Activated T-helper 2 cell treated with anti-CD3 and anti-CD28 coated beads, Interferon-gamma antibody, Interleukin-2, Interleukin-4, amounts not matched to agents 10 μg/mL and 5 μg/mL and 100 μg/mL, durations not matched to agents 14 hours and 24 hours and 36 hours (primary cell): Measurements from ENCODE around the gene MAGI2. TPM values are rescaled to one million over a fixed set of nuclear protein-coding genes. Genes with fewer than 3 reads are reported as not detected.

Experiments used
- DNase-seq: peaks from one replicate; pipeline ENCODE4 v3.0.0; 2021; ENCODE audit warnings: low spot score
- H3K27ac Mint-ChIP-seq: one replicate; pipeline ENCODE4 v1.8.0; 2021; ENCODE audit warnings: mixed read lengths
- H3K27me3 Mint-ChIP-seq: one replicate; pipeline ENCODE4 v1.8.0; 2021; ENCODE audit warnings: low read depth, mixed read lengths
- H3K36me3 Mint-ChIP-seq: one replicate; pipeline ENCODE4 v1.8.0; 2021; ENCODE audit warnings: low read depth, mixed read lengths
- H3K4me1 Mint-ChIP-seq: one replicate; pipeline ENCODE4 v1.8.0; 2021; ENCODE audit warnings: low read depth, mixed read lengths
- H3K4me3 Mint-ChIP-seq: one replicate; pipeline ENCODE4 v1.8.0; 2021; ENCODE audit warnings: low read depth, mild to moderate bottlenecking, moderate library complexity, mixed read lengths
- H3K9me3 Mint-ChIP-seq: one replicate; pipeline ENCODE4 v1.8.0; 2021; ENCODE audit warnings: mixed read lengths
- intact Hi-C: fragments of 100-400 bp; cut with micrococcal nuclease; formaldehyde crosslinking; loops from one replicate; pipeline ENCODE4 v1.15.1; 2023
- total RNA-seq: library from RNA; stranded (reverse); gene quantifications from 2 replicates; pipeline ENCODE4 v1.2.3, GENCODE V29; 2022

The MAGI2 gene
- total RNA-seq, 1 donor from 2014 or later: 0.21 TPM

DNA sequence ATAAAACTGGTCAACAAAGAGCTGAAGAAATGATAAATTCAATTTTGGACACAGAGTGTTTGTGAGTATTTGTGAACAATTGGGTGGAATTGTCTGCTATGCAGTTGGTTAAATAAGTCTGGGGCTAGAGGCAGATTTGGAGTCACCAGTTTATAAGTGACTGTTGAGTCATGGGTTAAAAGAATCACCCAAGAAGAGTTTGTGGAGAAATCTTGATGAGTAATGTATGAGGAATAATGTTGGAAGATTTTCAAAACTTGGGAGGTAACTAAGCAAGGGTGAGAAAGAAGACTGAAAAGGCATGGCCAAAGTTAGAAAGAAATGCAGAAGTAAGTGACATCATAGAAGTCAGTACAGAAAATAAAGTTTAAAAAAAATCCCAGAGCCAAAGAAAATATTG is 750.7 kb downstream of the MAGI2 start:
- H3K36me3 Mint-ChIP-seq: no peaks in the 10 kb centered on the region
- H3K4me3 Mint-ChIP-seq: no peak overlapping the region
- no peak for DNase-seq
- intact Hi-C loops: no loop called here
- H3K27ac Mint-ChIP-seq: no peak overlapping the region
- H3K4me1 Mint-ChIP-seq: no peaks in the 10 kb centered on the region
- H3K9me3 Mint-ChIP-seq: no peaks in the 10 kb centered on the region
- H3K27me3 Mint-ChIP-seq: no peaks in the 10 kb centered on the region

DNA sequence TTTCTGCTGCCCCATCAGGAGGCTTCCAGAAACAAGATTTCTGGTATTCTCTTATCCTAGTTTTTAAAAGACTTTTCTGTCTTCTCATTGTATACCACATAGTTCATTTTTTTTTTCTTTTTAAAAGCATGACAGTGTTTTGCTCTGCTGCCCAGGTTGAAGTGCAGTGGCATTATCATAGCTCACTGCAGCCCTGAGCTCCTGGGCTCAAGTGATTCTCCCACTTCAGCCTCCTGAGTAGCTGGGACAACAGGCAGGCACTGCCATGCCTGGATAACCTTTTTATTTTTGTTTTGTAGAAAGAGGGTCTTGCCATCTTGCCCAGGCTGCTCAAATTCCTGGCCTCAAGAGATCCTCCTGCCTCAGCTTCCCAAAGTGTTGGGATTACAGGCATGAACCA is 757.6 kb downstream of the MAGI2 start:
- Mint-ChIP-seq H3K4me1 (no peaks in the 10 kb centered on the region), H3K9me3 (no peaks in the 10 kb centered on the region), H3K27ac (no peak overlapping the region), H3K27me3 (no peaks in the 10 kb centered on the region), H3K4me3 (no peak overlapping the region), H3K36me3 (no peaks in the 10 kb centered on the region)
- no peak for DNase-seq
- intact Hi-C loops: no loop called here

DNA sequence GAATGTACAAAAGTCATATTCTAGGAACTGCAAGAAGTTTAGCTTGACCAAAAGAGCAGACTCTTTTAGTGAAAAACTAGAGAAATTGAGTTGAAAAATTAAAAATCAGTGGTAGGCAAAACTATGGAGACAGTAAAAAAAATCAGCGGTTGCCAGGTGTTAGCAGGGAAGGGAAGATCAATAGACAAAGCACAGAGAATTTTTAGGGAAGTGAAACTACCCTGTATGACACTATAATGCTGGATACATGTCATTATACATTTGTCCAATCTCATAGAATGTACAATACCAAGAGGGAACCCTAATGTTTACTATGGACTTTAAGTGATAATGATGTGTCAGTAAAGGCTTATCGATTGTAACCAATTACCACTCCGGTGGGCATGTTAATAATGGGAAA is 761.9 kb downstream of the MAGI2 start:
- Mint-ChIP-seq H3K4me3 (no peak overlapping the region), H3K9me3 (no peaks in the 10 kb centered on the region), H3K27me3 (no peaks in the 10 kb centered on the region), H3K4me1 (no peaks in the 10 kb centered on the region), H3K27ac (no peak overlapping the region), H3K36me3 (no peaks in the 10 kb centered on the region)
- DNase-seq: no peak
- intact Hi-C loops: no loop called here

DNA sequence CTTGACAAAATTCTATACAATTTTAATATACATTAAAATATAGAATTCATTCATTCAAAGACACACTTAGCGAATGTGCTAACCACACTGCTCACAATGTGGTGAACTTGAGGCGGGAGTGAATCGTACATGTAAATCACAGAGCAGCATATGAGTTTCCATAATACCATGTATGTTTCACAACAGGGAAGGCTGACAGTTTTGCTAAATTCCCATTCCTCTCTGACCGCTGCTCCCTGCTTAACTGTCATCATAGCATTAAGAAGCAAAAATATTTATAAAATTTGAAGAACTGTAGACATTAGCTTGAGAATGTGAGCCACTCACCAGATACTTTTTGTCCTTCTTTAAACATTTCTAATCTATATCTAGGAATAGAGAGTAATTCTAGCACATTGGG is 763.3 kb downstream of the MAGI2 start:
- Mint-ChIP-seq H3K27me3 (no peaks in the 10 kb centered on the region), H3K27ac (no peak overlapping the region), H3K4me3 (no peak overlapping the region), H3K9me3 (no peaks in the 10 kb centered on the region), H3K4me1 (no peaks in the 10 kb centered on the region), H3K36me3 (no peaks in the 10 kb centered on the region)
- no peak for DNase-seq
- intact Hi-C loops: no loop called here

DNA sequence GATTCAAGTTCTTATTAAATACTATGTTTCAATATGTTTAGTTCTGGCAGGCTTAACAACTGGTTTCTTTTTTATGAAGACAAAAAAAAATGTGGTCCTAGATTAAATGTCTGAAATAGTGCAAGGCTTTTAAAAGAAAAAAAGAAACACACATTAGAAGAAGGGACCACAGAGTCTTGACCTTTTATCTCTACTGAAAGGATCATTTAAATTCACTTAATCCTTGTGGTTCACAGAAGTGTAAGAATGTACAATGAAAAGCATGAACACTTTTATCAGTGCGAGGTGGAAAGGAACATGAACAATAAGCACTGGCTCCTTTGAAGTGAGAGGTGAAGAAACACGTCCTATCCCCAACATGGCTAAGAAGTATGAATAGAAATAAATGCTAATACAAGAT is 765.1 kb downstream of the MAGI2 start:
- Mint-ChIP-seq H3K4me1 (no peaks in the 10 kb centered on the region), H3K36me3 (no peaks in the 10 kb centered on the region), H3K4me3 (no peak overlapping the region), H3K27me3 (no peaks in the 10 kb centered on the region), H3K27ac (no peak overlapping the region), H3K9me3 (no peaks in the 10 kb centered on the region)
- intact Hi-C loops: no loop called here
- DNase-seq: no peak

DNA sequence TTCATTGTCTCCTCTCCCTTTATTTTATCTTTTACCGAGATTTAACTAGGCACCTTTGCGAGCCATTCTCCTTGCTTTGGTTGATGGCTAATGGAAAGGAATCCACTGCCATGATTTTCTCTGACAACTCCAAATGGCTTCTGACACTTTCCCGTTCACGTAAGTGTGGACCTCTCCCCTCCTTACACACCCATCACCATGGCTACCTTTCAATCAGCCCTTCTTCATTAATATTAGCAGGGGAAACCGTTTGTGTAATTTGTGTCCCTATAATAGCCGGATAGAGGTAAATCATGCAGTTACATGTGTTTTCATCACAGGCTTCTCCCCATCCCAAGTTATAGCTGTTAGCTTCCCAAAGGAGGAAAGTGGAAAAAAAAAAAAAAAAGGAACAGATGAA is 767.3 kb downstream of the MAGI2 start:
- no peak for DNase-seq
- Mint-ChIP-seq H3K9me3 (no peaks in the 10 kb centered on the region), H3K27ac (no peak overlapping the region), H3K4me3 (no peak overlapping the region), H3K36me3 (no peaks in the 10 kb centered on the region), H3K27me3 (no peaks in the 10 kb centered on the region), H3K4me1 (no peaks in the 10 kb centered on the region)
- intact Hi-C loops: no loop called here

DNA sequence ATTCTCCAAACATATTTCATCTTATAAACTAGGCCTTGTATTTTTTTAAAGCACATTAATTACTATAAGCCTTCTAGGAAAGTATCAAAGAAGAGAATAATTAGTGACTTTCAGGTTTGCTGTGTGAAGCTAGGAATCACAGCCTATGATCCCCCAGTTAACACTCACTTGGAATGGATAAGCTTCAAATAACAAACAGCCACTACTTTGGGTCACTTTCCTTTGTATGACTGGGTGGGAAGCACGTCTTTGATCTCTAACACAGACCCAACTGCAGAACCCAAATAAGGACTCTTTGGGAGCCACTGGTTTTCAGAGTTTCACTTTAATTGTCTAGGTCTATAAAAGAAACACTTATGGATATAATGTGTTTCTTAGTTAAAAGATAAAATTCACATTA is 769.3 kb downstream of the MAGI2 start:
- Mint-ChIP-seq H3K4me3 (no peak overlapping the region), H3K4me1 (no peaks in the 10 kb centered on the region), H3K27me3 (no peaks in the 10 kb centered on the region), H3K9me3 (no peaks in the 10 kb centered on the region), H3K27ac (no peak overlapping the region), H3K36me3 (no peaks in the 10 kb centered on the region)
- intact Hi-C loops: no loop called here
- no peak for DNase-seq

DNA sequence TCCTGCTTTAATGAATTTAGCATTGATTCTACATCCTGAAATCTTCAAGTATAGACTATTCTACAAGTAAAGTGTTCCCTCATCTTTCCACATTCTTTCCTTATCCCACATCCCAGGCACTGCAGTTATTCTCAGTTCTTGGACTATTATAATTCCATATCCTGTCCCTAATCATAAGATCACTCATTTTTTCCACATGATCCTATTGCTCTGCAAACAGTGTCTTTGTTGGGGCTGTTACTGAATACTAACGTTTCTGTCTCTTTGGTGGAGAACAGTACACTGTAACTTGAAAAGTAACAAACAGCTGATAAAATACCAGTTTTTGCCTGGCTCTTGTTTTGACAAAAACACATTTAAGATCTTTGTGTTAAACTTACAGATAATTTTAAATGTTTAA is 769.9 kb downstream of the MAGI2 start:
- Mint-ChIP-seq H3K4me3 (no peak overlapping the region), H3K36me3 (no peaks in the 10 kb centered on the region), H3K4me1 (no peaks in the 10 kb centered on the region), H3K27ac (no peak overlapping the region), H3K27me3 (no peaks in the 10 kb centered on the region), H3K9me3 (no peaks in the 10 kb centered on the region)
- intact Hi-C loops: no loop called here
- no peak for DNase-seq

DNA sequence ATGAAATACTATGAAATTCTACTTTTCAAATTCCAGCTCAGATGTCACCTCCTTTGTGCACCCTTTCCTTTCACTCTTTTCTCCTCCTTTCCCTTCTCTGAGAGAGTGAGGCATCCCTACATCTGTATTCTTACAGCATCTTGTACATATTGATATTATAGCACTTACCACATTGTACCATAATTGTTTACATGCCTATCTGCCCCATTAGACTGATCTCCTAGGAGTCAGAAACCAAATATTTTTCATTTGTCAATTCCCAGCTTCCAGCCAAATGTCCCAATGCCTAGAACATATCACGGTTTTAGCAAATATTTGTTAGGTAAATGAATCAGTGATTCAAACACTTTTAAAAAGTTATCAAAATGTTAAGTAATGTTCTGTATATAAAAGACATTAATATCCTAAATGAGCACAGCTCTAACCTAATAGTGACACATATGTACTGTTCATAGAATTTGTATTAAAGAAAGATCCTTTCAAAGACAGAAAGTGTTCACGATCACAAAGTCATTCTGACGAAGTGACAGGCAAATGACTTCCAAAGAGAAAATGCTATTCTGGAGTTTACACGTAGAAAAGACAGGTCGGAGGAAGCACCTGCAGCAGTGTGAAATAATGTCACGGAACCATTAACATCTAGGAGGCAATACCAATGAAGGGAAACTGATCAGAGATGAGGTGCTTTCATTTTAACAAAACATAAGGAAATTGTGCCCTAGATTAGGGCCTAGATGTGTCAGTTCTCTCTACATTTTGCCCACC is 774.2 kb downstream of the MAGI2 start:
- no peaks in the 10 kb centered on the region for H3K27me3 Mint-ChIP-seq
- no peak overlapping the region for H3K4me3 Mint-ChIP-seq
- no peaks in the 10 kb centered on the region for H3K4me1 Mint-ChIP-seq
- H3K27ac Mint-ChIP-seq: no peak overlapping the region
- no peaks in the 10 kb centered on the region for H3K9me3 Mint-ChIP-seq
- DNase-seq: no peak
- no peaks in the 10 kb centered on the region for H3K36me3 Mint-ChIP-seq
- intact Hi-C loops: no loop called here

DNA sequence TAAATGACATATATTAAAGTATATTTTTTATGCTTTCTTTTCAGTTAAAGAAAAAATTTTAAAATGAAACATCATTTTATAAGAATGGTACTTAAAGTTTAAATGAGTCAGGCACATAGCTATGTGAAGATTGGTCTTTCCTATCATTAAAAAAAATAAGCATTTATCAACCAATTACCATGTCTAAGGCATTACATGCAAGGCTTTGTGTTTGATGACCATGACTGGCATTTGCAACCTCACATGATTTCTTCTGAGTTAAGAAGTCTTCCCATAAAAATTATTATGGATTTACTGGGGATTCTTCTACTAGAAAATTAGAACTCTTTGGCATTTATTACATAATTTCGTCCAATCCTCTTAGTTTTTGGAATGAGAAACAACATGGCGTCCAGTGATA is 776.1 kb downstream of the MAGI2 start:
- Mint-ChIP-seq H3K27ac (no peak overlapping the region), H3K4me3 (no peak overlapping the region), H3K27me3 (no peaks in the 10 kb centered on the region), H3K9me3 (no peaks in the 10 kb centered on the region), H3K36me3 (no peaks in the 10 kb centered on the region), H3K4me1 (no peaks in the 10 kb centered on the region)
- no peak for DNase-seq
- intact Hi-C loops: no loop called here

DNA sequence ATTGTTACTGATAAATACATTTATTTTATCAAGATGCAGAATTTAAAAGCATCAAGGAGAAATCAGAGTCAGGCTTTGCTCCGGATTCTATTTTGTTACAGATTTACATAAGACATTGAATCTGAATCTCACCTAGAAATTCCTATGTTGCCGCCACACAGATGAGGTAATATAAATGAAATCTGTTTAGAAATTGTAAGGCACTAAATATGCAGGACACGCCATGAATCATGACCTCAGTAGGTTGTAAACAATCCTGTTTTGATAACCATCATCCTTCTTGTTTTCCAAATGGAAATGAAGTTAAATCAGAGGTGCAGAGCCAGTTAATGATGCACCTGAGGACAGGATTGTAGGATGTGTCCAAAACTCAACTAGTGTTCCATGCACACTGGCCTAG is 778.0 kb downstream of the MAGI2 start:
- no peaks in the 10 kb centered on the region for H3K27me3 Mint-ChIP-seq
- no peak overlapping the region for H3K27ac Mint-ChIP-seq
- H3K4me3 Mint-ChIP-seq: no peak overlapping the region

DNA sequence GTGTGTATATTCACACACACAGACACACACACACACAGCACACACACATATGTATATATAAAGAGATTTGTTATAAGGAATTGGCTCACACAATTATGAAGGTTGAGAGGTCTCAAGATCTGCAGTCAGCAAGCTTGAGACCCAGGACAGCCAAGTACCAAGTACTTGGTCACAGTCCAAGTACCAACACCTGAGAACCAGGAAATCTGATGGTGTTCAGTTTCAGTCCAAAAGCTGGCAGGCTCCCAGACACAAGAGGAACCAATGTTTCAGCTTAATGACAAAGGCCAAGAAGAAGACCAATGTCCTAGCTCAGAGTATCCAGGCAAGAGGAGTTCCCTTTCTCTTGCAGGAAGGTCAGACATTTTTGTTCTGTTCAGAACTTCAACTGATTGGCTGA is 780.2 kb downstream of the MAGI2 start:
- peaks cover 6% of the 10 kb centered on the region for H3K9me3 Mint-ChIP-seq

More for the DNA sequence above, 778.0 kb downstream of the MAGI2 start:
- Mint-ChIP-seq H3K9me3 (no peaks in the 10 kb centered on the region), H3K36me3 (no peaks in the 10 kb centered on the region), H3K4me1 (no peaks in the 10 kb centered on the region)
- intact Hi-C loops: no loop called here
- DNase-seq: no peak

DNA sequence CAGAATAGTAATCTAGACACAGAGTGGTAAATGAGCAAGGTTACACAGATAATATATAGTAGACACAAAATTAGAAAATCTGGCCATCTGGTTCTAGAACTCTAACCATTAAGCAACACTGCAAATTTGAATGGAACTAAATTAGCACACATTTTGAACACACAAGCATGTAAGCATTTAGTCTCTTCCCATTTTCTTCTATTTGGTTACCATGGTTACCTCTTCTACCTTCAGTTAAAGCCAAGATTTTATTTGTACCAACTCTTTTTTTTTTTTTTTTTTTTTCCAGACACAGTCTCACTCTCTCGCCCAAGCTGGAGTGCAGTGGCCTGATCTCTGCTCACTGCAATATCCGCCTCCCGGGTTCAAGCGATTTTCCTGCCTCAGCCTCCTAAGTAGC is 790.5 kb downstream of the MAGI2 start:
- H3K27ac Mint-ChIP-seq: no peak overlapping the region

More for the DNA sequence above, 780.2 kb downstream of the MAGI2 start:
- no peak overlapping the region for H3K4me3 Mint-ChIP-seq
- intact Hi-C loops: no loop called here
- H3K27ac Mint-ChIP-seq: no peak overlapping the region
- DNase-seq: no peak
- no peaks in the 10 kb centered on the region for H3K36me3 Mint-ChIP-seq
- no peaks in the 10 kb centered on the region for H3K27me3 Mint-ChIP-seq
- H3K4me1 Mint-ChIP-seq: no peaks in the 10 kb centered on the region

DNA sequence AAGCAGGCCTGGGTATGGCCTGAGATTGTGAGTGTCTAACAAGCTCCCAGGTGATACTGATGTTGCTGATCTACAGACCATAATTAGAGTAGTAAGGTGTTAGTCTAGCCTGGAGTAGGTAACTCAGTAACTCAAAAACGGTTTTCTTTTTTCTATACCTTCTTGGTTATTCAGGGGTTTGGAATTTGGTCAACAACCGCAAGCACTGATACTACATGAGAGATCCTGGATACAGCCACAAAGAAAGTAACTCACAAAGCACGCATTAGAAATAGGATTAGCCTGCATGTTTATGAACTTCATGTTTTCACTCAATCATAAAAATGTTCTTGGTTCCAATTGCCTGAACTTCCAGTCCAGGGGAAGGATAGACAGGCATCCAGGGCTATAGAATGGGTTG is 803.5 kb downstream of the MAGI2 start:
- H3K4me3 Mint-ChIP-seq: no peak overlapping the region
- no peaks in the 10 kb centered on the region for H3K27me3 Mint-ChIP-seq
- H3K36me3 Mint-ChIP-seq: no peaks in the 10 kb centered on the region
- no peak overlapping the region for H3K27ac Mint-ChIP-seq
- no peaks in the 10 kb centered on the region for H3K4me1 Mint-ChIP-seq
- no peak for DNase-seq
- peaks cover 6% of the 10 kb centered on the region for H3K9me3 Mint-ChIP-seq
- intact Hi-C loops: no loop called here

More for the DNA sequence above, 790.5 kb downstream of the MAGI2 start:
- Mint-ChIP-seq H3K4me3 (no peak overlapping the region), H3K36me3 (no peaks in the 10 kb centered on the region), H3K4me1 (no peaks in the 10 kb centered on the region), H3K27me3 (no peaks in the 10 kb centered on the region), H3K9me3 (peaks cover 10% of the 10 kb centered on the region)
- no peak for DNase-seq
- intact Hi-C loops: no loop called here
